Mammary epithelial cell (primary cell): ENCODE data around the gene OR1K1.

ENCODE experiments used
- EZH2 ChIP-seq: IDR thresholded peaks from 2 replicates; pipeline ENCODE4 v1.6.1; 2012; ENCODE audit warnings: low read length, inconsistent platforms, borderline replicate concordance
- TF ChIP-seq, protein P1 (sequence below), 2 donors: IDR thresholded peaks in 1 of 2; conservative IDR thresholded peaks in 1 of 2; 2 replicates each; pipeline ENCODE4 v1.5.1; 2011 to 2012; ENCODE audit warnings: inconsistent platforms in 2 of 2, low read length in 2 of 2, mild to moderate bottlenecking in 2 of 2, control low read depth in 1 of 2, low read depth in 1 of 2; ENCODE audit not compliant: insufficient read depth in 1 of 2; ENCODE audit errors: extremely low read depth in 1 of 2

DNA sequence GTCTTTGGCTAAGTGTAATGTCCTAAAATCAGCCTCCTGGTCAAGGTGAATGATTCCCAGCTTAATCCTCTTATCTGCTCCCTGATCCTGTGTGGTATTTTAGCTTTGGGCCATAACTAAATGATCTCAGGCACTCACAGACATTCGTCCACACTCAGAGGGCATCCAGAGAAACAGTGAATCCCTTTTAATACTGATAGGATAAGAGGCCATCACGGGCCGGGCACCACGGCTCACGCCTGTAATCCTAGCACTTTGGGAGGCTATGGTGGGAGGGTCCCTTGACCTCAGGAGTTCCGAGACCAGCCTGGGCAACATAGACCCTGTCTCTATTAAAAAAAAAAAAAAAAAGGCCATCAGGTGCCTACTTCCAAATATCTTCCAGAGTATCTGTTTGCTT, 22.1 kb downstream of the OR1K1 start:
- TF ChIP-seq, protein P1, sequence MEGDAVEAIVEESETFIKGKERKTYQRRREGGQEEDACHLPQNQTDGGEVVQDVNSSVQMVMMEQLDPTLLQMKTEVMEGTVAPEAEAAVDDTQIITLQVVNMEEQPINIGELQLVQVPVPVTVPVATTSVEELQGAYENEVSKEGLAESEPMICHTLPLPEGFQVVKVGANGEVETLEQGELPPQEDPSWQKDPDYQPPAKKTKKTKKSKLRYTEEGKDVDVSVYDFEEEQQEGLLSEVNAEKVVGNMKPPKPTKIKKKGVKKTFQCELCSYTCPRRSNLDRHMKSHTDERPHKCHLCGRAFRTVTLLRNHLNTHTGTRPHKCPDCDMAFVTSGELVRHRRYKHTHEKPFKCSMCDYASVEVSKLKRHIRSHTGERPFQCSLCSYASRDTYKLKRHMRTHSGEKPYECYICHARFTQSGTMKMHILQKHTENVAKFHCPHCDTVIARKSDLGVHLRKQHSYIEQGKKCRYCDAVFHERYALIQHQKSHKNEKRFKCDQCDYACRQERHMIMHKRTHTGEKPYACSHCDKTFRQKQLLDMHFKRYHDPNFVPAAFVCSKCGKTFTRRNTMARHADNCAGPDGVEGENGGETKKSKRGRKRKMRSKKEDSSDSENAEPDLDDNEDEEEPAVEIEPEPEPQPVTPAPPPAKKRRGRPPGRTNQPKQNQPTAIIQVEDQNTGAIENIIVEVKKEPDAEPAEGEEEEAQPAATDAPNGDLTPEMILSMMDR (conservative IDR thresholded peaks at IDR 0.05 in 1 of 2, IDR thresholded peaks at IDR 0.05 in 1 of 2; ENCODE audit: extremely low read depth in 1 of 2, insufficient read depth in 1 of 2, low read depth in 1 of 2, low read length in 2 of 2) = no peak
- TF ChIP-seq EZH2 = no peak
